LNCaP clone FGC (cell line): Measurements from ENCODE around the gene PPP1R15B.
A peak's percentile ranks its signal among the peaks of the same experiment; 100 is the strongest.

Source experiments
- DNase-seq: peaks from one replicate; pipeline ENCODE4 v3.0.0-alpha.2; 2011; ENCODE audit warnings: low read depth
- H3K4me3 ChIP-seq: 2 replicates; pipeline ENCODE4 v1.5.1; 2011; ENCODE audit warnings: mild to moderate bottlenecking, low read depth, low read length, control low read depth
- CTCF ChIP-seq: IDR thresholded peaks from 2 replicates; pipeline ENCODE4 v1.5.1; 2012; ENCODE audit warnings: mild to moderate bottlenecking; ENCODE audit not compliant: control insufficient read depth, insufficient read depth; ENCODE audit errors: extremely low read depth

PPP1R15B gene

GRCh38 chr1:204408074-204408507 is 3.5 kb downstream of the PPP1R15B start:
- no peak for DNase-seq
- TF ChIP-seq CTCF, result no peak

GRCh38 chr1:204407295-204407971 is 4.2 kb downstream of the PPP1R15B start:
- TF ChIP-seq CTCF, result no peak
- DNase-seq, result no peak
- peak overlapping the region; percentile 78 for H3K4me3 ChIP-seq

More at GRCh38 chr1:204408074-204408507, 3.5 kb downstream of the PPP1R15B start:
- H3K4me3 ChIP-seq, result peak overlapping the region; percentile 78

- peak overlapping the region; percentile 78 for H3K4me3 ChIP-seq
- TF ChIP-seq CTCF, result no peak
- no peak for DNase-seq
These were observed 5.0 kb downstream of the PPP1R15B start for GRCh38 chr1:204406621-204407020.

GRCh38 chr1:204405988-204406387 is 5.6 kb downstream of the PPP1R15B start:
- DNase-seq, result peak; percentile 81
- H3K4me3 ChIP-seq, result 0 out of 2 replicates have a peak overlapping the region, but pooled peaks have one; percentile 78
- no peak for TF ChIP-seq CTCF

GRCh38 chr1:204404629-204405028 is 7.0 kb downstream of the PPP1R15B start:
- TF ChIP-seq CTCF, result no peak
- H3K4me3 ChIP-seq, result peak overlapping the region; percentile 28
- DNase-seq, result no peak

- no peak overlapping the region for H3K4me3 ChIP-seq
- DNase-seq, result no peak
- TF ChIP-seq CTCF, result no peak
These were observed 9.2 kb downstream of the PPP1R15B start for GRCh38 chr1:204402391-204402790.

GRCh38 chr1:204401730-204402129 is 9.9 kb downstream of the PPP1R15B start:
- TF ChIP-seq CTCF, result no peak
- no peak for DNase-seq
- H3K4me3 ChIP-seq, result no peak overlapping the region
